Effector CD4-positive, alpha-beta T cell (primary cell): ENCODE data around the gene CDO1.
"Not testable (repeated sequence)": the region's sequence is repeated elsewhere in the genome, so short reads cannot be mapped to it uniquely, and the experiment has no call there.

Experiments
- DNase-seq: peaks from one replicate; pipeline ENCODE4 v3.0.0-alpha.2; 2020

CDO1 gene

GRCh38 chr5:115825948-115826347, 9.5 kb upstream of the CDO1 start:
- DNase-seq = no peak

GRCh38 chr5:115824983-115825382, 8.5 kb upstream of the CDO1 start:
- DNase-seq = not testable (repeated sequence)

GRCh38 chr5:115820846-115821245, 4.4 kb upstream of the CDO1 start:
- DNase-seq = no peak

GRCh38 chr5:115818821-115819220, 2.4 kb upstream of the CDO1 start:
- DNase-seq = no peak

GRCh38 chr5:115817386-115817785, 927 bp upstream of the CDO1 start:
- DNase-seq = no peak

- no peak for DNase-seq
Observed at GRCh38 chr5:115815693-115816225, 700 bp downstream of the CDO1 start.

GRCh38 chr5:115815006-115815692, 1.3 kb downstream of the CDO1 start:
- no peak for DNase-seq

- DNase-seq = no peak
Observed at GRCh38 chr5:115813719-115814118, 2.7 kb downstream of the CDO1 start.

- no peak for DNase-seq
Observed at GRCh38 chr5:115812372-115812771, 4.1 kb downstream of the CDO1 start.

- DNase-seq = no peak
Observed at GRCh38 chr5:115811406-115811805, 5.1 kb downstream of the CDO1 start.

GRCh38 chr5:115810761-115811160, 5.7 kb downstream of the CDO1 start:
- no peak for DNase-seq

GRCh38 chr5:115809946-115810345, 6.5 kb downstream of the CDO1 start:
- no peak for DNase-seq

GRCh38 chr5:115808066-115808465, 8.4 kb downstream of the CDO1 start:
- not testable (repeated sequence) for DNase-seq

GRCh38 chr5:115807654-115808052, 8.8 kb downstream of the CDO1 start:
- no peak for DNase-seq

GRCh38 chr5:115806986-115807653, 9.3 kb downstream of the CDO1 start:
- DNase-seq = no peak

GRCh38 chr5:115801984-115802383, 14.5 kb downstream of the CDO1 start:
- DNase-seq = no peak

GRCh38 chr5:115801152-115801551, 15.3 kb downstream of the CDO1 start:
- DNase-seq = no peak

- no peak for DNase-seq
Observed at GRCh38 chr5:115800108-115800507, 16.4 kb downstream of the CDO1 start.

- no peak for DNase-seq
Observed at GRCh38 chr5:115798252-115798651, 18.2 kb downstream of the CDO1 start.

GRCh38 chr5:115796656-115797055, 19.8 kb downstream of the CDO1 start:
- no peak for DNase-seq

- no peak for DNase-seq
Observed at GRCh38 chr5:115795700-115796099, 20.8 kb downstream of the CDO1 start.

GRCh38 chr5:115788440-115788839, 28.0 kb downstream of the CDO1 start:
- no peak for DNase-seq

- no peak for DNase-seq
Observed at GRCh38 chr5:115787426-115787825, 29.0 kb downstream of the CDO1 start.

- no peak for DNase-seq
Observed at GRCh38 chr5:115785381-115786065, 30.9 kb downstream of the CDO1 start.
